ENCODE data around the gene BTBD2.
A peak's percentile ranks its signal among the peaks of the same experiment; 100 is the strongest.

Gene BTBD2

DNA sequence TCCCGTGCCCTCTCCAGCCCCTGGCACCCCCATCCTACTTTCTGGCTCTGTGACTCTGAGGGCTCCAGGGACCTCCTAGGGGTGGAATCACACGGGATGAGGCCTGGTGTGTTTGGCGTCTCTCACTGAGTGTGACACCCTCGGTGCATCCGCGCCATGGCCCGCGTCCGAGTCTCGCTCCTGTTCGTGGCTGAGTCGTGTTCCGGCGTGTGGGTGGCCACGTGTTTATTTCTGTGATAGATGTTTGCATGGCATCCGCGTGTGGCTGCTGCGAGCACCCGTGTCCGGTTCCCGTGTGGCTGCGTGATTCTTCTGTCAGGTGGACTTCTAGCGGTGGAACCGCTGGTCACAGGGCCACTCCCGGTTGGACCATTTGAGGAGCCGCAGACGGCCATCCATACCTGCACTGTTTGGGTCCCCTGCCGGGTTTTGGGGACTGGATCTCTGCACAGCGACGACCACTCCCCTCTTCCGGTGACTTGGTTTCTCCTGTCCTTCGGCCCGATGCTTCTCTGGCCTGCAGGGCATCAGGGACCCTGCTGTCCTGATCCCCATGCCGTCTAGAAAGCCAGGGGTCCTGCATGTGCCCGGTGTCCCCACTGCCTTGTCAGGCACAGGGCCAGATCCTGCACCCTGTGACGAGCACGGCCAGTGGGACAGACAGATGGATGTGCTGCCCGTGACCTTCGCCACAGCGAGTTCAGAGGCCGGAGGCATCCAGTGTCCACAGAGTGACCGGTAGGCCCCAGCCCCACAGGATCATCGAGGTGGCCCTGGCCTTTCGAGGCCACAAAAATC lies 66.0 kb downstream of the BTBD2 start:
- H3K4me2 ChIP-seq (ENCODE audit: low read length), result no peak overlapping the region
- H3K9ac ChIP-seq, result no peak overlapping the region
- no peaks in the 10 kb centered on the region for H3K4me1 ChIP-seq
- no peak for TF ChIP-seq CTCF (IDR thresholded peaks at IDR 0.05)
- H3K27me3 ChIP-seq (ENCODE audit: control insufficient read depth, insufficient read depth, low read length), result no peaks in the 10 kb centered on the region
- peaks cover 77% of the 10 kb centered on the region for H3K79me2 ChIP-seq
- H3K4me3 ChIP-seq (ENCODE audit: low read depth, low read length), result no peak overlapping the region
- H3K9me3 ChIP-seq (ENCODE audit: control insufficient read depth, low read length), result no peaks in the 10 kb centered on the region
- H2AFZ ChIP-seq, result no peak overlapping the region
- H3K27ac ChIP-seq, result no peak overlapping the region
- no peaks in the 10 kb centered on the region for H3K36me3 ChIP-seq (ENCODE audit: control insufficient read depth, insufficient read depth, low read length)

DNA sequence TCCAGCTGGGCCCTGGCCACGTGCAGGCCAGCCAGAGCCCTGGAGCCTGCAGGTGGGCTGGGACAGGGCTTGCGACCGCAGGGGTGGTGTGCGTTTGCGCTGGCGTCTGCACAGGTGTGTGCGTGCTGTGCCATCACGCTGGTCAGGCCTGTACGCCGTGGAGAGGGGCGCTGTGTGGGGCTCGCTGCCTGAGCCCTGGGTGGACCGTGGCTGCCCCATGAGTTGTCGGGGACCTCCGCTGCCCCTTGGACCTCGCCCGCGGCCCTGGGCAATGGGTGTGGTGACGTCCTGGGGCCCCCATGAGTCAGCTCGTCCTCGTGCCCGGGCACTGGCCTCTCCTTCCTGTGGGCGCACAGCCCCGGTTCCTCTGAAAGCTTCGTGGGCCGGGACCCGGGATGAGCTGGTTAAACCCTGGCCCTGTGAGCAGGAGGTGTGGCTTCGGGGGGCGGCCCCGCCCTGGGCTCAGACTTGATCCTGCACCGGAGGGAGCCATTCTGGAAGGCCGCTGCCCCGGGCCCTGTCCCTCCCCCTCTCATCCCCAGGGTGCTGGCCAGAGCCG lies 67.8 kb downstream of the BTBD2 start:
- TF ChIP-seq CTCF (IDR thresholded peaks at IDR 0.05), result no peak
- Histone ChIP-seq H3K9ac (no peak overlapping the region), H2AFZ (no peak overlapping the region), H3K4me1 (peaks cover 3% of the 10 kb centered on the region), H3K27me3 (ENCODE audit: control insufficient read depth, insufficient read depth, low read length) (no peaks in the 10 kb centered on the region), H3K4me2 (ENCODE audit: low read length) (no peak overlapping the region), H3K79me2 (peaks cover 77% of the 10 kb centered on the region), H3K27ac (no peak overlapping the region), H3K9me3 (ENCODE audit: control insufficient read depth, low read length) (no peaks in the 10 kb centered on the region), H3K4me3 (ENCODE audit: low read depth, low read length) (no peak overlapping the region), H3K36me3 (ENCODE audit: control insufficient read depth, insufficient read depth, low read length) (no peaks in the 10 kb centered on the region)

GRCh38 chr19:1945899-1946298 lies 69.6 kb downstream of the BTBD2 start:
- no peak overlapping the region for H3K4me2 ChIP-seq (ENCODE audit: low read length)
- H3K9me3 ChIP-seq (ENCODE audit: control insufficient read depth, low read length), result no peaks in the 10 kb centered on the region
- peaks cover 73% of the 10 kb centered on the region for H3K79me2 ChIP-seq

DNA sequence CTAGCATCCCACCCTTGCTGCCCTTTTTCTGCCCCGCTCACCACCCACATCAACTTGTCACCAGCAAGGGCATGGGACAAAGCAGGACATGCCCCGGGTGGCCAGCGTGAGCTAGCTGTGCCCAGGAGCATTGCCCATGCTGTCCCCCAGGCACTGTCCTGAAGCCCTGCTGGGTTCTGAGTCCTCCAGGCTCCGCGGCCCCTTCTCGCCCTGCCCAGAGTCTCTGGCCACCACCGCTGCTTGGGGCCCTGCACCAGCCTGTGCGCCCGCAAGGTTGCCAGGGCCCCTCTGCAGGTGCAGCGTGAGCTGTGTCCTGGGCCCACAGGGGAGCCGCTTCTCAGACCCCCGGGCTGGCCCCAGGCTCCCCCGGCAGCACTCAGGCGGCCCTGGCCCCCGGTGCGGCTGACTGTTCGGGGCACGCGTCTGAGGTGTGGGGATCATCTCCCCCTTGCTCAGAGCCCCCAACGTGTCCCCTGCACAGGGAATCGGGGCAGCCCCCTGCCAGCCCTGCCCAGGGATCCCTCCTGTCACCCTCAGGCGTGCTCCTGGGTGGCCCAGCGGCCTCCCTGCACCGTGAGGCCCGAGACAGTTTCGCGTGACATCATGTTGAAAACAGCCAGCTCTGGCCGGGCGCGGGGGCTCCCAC lies 70.5 kb downstream of the BTBD2 start:
- TF ChIP-seq CTCF (IDR thresholded peaks at IDR 0.05), result no peak
- H3K4me2 ChIP-seq (ENCODE audit: low read length), result no peak overlapping the region
- H2AFZ ChIP-seq, result no peak overlapping the region
- H3K9ac ChIP-seq, result no peak overlapping the region
- H3K27me3 ChIP-seq (ENCODE audit: control insufficient read depth, insufficient read depth, low read length), result no peaks in the 10 kb centered on the region
- H3K27ac ChIP-seq, result no peak overlapping the region
- H3K4me1 ChIP-seq, result peaks cover 9% of the 10 kb centered on the region
- no peak overlapping the region for H3K4me3 ChIP-seq (ENCODE audit: low read depth, low read length)
- H3K9me3 ChIP-seq (ENCODE audit: control insufficient read depth, low read length), result no peaks in the 10 kb centered on the region
- peaks cover 67% of the 10 kb centered on the region for H3K79me2 ChIP-seq
- no peaks in the 10 kb centered on the region for H3K36me3 ChIP-seq (ENCODE audit: control insufficient read depth, insufficient read depth, low read length)

More at GRCh38 chr19:1945899-1946298, 69.6 kb downstream of the BTBD2 start:
- Histone ChIP-seq H3K27ac (no peak overlapping the region), H3K9ac (no peak overlapping the region), H3K4me3 (ENCODE audit: low read depth, low read length) (no peak overlapping the region), H3K4me1 (peaks cover 7% of the 10 kb centered on the region), H3K27me3 (ENCODE audit: control insufficient read depth, insufficient read depth, low read length) (no peaks in the 10 kb centered on the region), H3K36me3 (ENCODE audit: control insufficient read depth, insufficient read depth, low read length) (no peaks in the 10 kb centered on the region), H2AFZ (no peak overlapping the region)
- peak; percentile 28 for TF ChIP-seq CTCF (IDR thresholded peaks at IDR 0.05)
